GM21526 (cell line): Measurements from ENCODE around the gene SPAG8.

Source experiments
- ATAC-seq: cut with Tn5 transposase; IDR thresholded peaks from one replicate; pipeline ENCODE4 v1.9.1; 2021; ENCODE audit warnings: moderate library complexity; ENCODE audit not compliant: unreplicated experiment, low FRiP score

SPAG8 gene

DNA sequence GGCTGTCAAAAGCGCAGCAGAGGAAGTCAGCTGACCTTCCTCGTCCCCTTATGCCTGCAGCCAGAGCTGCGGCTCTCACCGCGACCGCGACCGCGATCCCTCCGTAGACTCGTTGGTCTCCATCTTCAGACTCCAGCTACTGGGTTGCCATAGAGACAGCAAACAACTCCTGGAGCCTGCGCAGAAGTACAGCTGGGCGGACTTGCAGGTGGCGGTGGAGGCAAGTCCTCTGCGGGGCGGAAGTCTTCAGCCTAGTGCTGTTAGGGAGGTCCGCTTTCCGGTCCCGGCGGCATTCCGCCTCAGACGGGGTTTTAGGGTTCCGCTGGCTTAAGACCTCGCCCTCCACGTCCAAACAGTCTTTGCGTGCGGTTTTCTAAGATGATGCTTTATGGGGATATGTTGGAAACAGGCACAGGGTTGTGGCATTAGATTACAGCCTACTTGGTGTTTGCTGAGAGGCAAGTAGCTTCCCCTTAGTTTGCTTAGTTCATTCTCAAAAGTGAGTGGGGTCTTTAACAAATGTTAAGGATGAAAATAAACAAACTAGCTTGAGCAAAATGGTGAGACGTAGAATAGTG, at the start of gene SPAG8:
TSS of gene SPAG8 (minus strand) at position 238 of the 578 bp plus-strand sequence. CDS start at position 123, 115 bp downstream.
- peak; percentile 56 for ATAC-seq

- no peak for ATAC-seq
These were observed 49.3 kb upstream of the SPAG8 start for GRCh38 chr9:35861161-35861897.

DNA sequence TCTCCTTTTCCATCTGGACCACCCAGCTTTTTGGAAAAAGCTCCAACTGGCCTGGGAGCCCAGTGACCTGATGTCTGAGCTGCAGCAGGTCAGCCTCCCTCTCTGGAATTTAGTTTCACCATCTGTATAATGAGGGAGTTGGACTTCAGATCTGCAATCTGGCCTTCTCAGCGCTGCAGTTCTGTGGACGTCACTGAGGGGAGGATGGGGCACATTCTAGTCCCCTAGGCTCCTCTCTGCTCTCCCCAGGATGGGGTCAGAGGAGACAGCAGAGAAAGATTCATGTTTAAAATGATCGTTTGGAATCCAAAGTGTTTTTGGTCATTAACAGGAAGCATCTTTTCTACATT, 47.9 kb upstream of the SPAG8 start:
- ATAC-seq: no peak

GRCh38 chr9:35859310-35859989, 47.4 kb upstream of the SPAG8 start:
- no peak for ATAC-seq

DNA sequence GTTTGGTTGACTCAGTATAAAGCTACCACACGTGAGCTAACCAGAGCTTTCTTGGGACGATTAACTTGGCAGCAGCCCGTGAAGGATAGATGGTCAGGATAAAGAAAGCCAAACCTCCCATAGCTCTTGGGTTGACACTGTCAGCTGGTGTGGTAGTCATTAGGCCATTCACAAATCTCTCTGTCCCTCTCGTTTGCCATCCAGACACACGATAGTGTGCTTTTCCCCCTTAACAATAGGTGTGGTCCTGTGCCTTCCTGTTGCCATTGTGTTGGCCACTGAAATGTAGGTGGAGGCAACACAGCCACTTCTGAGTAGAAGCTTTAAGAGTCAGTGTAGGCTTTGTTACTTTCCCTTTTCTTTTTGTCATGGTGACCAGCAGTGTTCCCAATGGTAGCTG, 46.4 kb upstream of the SPAG8 start:
- no peak for ATAC-seq

DNA sequence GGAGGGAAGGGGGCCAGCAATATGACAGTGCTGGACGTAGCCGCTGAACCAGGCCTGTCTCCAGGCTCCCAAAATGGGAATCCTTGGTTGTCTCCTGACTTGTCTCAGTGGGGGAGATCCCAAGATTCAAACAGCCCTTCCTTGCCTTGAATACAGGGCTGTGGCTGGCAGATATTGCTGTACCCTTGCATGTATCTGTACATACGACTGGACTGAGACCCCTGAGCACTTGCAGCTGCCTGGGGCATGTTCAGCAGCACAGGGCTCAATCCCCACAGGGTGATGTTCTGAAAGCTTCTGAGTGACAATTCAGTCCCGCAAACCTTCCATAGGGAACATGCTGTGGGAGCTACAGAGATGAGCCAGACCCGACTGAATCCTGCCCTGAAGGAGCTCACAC, 44.8 kb upstream of the SPAG8 start:
- ATAC-seq: no peak

DNA sequence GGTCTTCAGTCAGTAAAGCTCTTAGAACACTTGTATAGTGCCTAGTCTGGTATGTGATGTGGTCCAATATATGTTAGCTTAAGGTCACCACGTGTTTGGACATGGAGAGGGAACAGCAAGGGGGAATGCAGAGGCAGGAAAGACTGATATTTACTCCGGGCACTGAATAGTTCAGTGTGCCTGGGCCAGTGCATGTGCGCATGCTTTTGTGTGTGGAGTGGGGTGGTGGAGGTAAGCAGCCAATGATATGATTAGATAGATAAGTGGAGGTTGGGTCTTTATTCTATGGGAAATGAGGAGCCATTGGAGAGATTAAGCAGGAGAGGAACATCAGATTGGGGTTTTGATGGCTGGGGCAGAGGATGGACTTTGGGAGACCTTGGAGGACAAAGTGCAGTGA, 44.1 kb upstream of the SPAG8 start:
- ATAC-seq: no peak

GRCh38 chr9:35854091-35854762, 42.2 kb upstream of the SPAG8 start:
- no peak for ATAC-seq

DNA sequence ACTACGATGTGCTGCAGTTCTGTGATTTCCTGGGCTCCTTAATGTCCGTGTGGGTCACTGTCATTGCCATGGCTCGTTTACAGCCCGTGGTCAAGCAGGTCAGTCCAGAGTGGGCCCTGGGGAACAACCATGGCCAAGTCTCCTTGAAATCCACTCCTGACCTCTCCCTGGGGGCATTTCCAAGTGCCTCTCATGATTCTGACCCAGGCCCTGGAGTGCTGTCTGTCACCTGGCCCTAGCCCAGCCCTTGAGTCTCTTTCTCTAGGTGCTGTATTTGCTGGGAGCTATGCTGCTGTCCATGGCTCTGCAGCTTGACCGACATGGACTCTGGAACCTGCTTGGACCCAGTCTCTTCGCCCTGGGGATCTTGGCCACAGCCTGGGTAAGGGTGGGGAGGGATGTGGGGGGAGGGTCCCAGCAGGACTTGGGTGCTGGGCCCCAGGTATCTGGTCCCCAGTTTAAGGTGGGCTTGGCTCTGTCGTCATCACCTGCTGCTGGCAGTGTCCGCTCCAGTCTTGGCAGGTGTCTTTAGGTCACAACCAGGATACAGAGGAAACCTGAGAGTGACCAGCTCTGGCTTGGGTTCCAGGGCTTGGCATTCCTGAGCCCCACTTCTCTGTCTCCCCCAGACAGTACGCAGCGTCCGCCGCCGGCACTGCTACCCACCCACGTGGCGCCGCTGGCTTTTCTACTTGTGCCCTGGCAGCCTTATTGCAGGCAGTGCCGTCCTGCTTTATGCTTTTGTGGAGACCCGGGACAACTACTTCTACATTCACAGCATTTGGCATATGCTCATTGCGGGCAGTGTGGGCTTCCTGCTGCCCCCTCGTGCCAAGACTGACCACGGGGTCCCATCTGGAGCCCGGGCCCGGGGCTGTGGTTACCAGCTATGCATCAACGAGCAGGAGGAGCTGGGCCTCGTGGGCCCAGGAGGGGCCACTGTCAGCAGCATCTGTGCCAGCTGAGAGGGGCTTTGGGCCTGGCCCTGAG, 41.1 kb upstream of the SPAG8 start:
- no peak for ATAC-seq

DNA sequence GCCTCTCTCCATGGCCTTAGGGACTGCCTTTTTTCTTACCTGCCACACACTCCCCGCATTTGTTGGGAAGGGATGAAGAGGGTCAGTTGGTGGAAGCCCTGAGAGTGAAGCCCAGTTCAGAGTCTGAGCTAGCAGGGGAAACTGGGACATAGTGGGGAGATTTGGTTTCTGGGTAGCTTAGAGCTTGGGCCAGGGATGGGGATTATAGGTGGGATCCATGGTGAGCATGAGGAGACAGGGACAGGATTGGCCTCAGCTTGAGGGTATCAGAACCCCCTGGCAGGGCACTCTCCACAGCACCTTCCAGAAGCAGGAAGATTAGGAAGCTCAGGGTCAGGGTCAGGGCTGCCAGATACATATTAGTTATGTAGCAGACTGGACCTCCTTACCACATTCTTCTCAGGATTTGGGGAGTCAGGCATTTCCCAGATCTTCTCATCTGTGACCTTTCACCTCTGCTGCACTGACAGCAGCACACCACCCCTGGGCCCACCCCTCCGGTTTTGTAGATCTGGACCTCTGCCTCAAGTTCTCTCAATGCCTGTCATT, 40.3 kb upstream of the SPAG8 start:
- no peak for ATAC-seq

DNA sequence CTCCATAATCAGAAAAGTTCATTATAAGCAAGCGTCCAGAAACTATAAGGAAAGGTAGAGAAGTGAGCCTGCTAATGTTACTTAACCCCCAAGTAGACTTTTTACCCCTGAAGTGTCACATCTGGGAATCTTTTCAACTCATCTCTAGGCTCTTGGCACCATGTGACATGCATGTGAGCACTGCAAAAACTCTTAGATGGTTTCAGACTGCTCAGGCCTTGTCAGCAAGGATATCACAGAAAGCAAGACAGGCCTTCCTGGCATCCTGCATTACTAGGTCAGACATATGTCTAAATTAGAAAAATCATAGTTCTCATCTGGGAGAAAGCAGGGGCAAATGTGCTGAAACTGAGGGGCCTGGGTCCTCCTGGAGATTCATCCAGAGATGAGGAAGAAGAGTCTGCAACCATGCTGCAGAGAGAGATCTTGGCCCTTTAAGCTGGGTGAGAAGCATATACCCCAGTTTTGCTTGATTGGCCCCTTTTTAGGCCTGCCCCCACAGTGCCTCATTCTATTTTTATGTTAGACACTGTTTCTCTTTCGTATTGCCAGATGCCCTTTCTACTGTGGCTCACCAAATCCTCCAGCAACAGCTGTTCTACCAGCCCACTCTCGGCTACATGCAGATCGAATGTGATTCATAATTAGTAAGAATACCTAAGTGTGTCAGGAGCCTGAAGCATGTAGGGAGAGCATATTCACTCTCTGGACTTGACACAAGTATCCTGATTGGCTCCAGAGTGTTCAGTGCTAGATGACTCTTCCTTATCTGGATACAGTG, 35.9 kb upstream of the SPAG8 start:
- peak; percentile 84 for ATAC-seq

- no peak for ATAC-seq
These were observed 34.0 kb upstream of the SPAG8 start for GRCh38 chr9:35845824-35846771.

DNA sequence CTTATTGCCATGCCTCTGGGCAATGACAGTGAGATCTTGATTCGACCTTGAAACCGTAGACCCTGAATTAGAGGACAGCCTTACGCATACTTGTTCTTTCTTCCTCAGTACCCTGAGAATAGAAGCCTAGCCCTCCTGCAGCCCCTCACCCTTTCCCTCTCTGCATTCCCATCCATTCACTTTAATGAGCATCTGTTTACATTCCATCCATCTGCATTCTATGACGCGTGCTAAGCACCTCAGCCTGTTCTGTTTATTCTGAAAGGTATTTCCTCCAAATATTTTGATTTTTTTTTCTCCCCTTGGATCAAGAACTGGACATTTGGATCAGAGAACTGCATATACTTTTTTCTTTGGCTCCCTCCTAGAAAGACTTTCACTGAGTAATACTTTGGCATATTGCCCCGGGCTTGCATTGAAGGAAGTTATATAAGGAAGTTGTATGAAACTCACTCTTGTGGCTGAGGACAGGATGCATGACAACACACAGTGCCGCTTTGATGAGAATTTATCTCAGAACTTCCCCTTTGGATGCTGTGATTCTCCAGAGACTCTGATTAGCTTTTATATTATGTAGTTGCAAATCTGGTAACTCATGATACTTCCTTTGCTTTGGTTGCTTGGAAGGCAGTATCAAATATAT, 32.7 kb upstream of the SPAG8 start:
- no peak for ATAC-seq

- peak; percentile 49 for ATAC-seq
These were observed 30.7 kb upstream of the SPAG8 start for GRCh38 chr9:35842795-35843194.

DNA sequence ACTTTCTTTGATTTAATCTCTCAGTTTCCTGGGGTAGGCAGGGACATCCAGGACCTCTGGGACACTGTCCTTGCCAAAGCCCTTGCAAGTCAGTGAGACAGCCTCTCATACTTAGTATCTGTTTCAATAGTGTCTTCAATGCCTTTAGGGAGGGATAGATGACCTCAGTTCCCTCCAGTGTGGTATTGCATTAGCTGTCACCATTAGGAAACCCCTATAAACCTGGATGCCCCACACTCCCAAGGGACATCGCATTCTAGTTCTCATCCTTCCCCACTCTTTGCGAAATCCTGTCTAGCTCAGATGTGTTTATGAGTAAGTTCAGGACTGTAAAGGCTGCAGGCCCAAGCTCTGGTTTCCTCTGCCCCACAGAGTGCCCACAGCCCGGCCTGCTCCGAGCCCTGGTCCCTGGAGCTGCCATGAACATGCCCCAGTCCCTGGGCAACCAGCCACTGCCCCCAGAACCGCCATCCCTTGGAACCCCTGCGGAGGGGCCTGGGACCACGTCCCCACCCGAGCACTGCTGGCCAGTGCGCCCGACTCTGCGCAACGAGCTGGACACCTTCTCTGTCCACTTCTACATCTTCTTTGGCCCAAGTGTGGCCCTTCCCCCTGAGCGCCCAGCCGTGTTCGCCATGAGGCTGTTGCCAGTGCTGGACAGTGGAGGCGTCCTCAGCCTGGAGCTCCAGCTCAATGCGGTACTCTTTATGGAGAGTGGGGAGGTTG, 30.1 kb upstream of the SPAG8 start:
- peak; percentile 7 for ATAC-seq

DNA sequence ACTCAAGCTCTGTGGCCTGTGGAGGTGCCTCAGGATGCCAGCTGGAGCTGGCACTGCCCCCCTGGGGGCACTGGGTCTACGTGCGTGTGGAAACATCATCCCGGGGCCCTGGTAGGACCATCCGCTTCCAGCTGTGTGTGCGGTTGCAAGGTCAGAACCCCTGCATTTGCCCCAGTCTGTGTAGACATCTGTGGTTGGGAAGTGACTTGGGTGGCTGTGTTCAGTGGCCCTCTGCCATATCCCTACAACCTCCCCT, 29.5 kb upstream of the SPAG8 start:
- ATAC-seq: no peak
